Activated T-cell treated with anti-CD3 and anti-CD28 coated beads, Interleukin-2, amount 50 U/mL, for 72 hours (primary cell): ENCODE data around the gene PKP3. TPM values are rescaled to one million over a fixed set of nuclear protein-coding genes. Genes with fewer than 3 reads are reported as not detected.
"Not testable (repeated sequence)": the region's sequence is repeated elsewhere in the genome, so short reads cannot be mapped to it uniquely, and the experiment has no call there.

Experiments used
- ATAC-seq, 2 donors: fragments of 150-1000 bp; cut with Tn5 transposase; replicated peaks in 1 of 2; 2 replicates each; pipeline ENCODE4 v1.10.0; 2021; ENCODE audit warnings: moderate library complexity in 2 of 2, mild to moderate bottlenecking in 1 of 2
- DNase-seq, 2 donors: peaks; one replicate each; pipeline ENCODE4 v3.0.0; 2021 to 2022; ENCODE audit warnings: mixed read lengths in 1 of 2
- H3K27ac Mint-ChIP-seq: one replicate; pipeline ENCODE4 v1.8.0; 2022; ENCODE audit warnings: mild to moderate bottlenecking, moderate library complexity, mixed read lengths
- H3K27me3 Mint-ChIP-seq: one replicate; pipeline ENCODE4 v1.8.0; 2022; ENCODE audit warnings: low read depth, mixed read lengths
- H3K36me3 Mint-ChIP-seq, 2 donors: one replicate each; pipeline ENCODE4 v1.8.0; 2022; ENCODE audit warnings: mixed read lengths in 2 of 2, mild to moderate bottlenecking in 1 of 2; ENCODE audit not compliant: insufficient read depth in 2 of 2
- H3K4me1 Mint-ChIP-seq: one replicate; pipeline ENCODE4 v1.8.0; 2022; ENCODE audit warnings: low read depth, mixed read lengths
- H3K4me3 Mint-ChIP-seq, 2 donors: one replicate each; pipeline ENCODE4 v1.8.0; 2022; ENCODE audit warnings: mild to moderate bottlenecking in 2 of 2, mixed read lengths in 2 of 2, moderate library complexity in 2 of 2
- H3K9me3 Mint-ChIP-seq, 2 donors: one replicate each; pipeline ENCODE4 v1.8.0; 2022; ENCODE audit warnings: mixed read lengths in 2 of 2
- total RNA-seq, 2 donors: library from RNA; stranded (reverse); gene quantifications; one replicate each; pipeline ENCODE4 v1.2.3, GENCODE V29; 2022

The PKP3 gene
- total RNA-seq, 2 donors from 2014 or later, result 0.16 to 1.2 TPM

DNA sequence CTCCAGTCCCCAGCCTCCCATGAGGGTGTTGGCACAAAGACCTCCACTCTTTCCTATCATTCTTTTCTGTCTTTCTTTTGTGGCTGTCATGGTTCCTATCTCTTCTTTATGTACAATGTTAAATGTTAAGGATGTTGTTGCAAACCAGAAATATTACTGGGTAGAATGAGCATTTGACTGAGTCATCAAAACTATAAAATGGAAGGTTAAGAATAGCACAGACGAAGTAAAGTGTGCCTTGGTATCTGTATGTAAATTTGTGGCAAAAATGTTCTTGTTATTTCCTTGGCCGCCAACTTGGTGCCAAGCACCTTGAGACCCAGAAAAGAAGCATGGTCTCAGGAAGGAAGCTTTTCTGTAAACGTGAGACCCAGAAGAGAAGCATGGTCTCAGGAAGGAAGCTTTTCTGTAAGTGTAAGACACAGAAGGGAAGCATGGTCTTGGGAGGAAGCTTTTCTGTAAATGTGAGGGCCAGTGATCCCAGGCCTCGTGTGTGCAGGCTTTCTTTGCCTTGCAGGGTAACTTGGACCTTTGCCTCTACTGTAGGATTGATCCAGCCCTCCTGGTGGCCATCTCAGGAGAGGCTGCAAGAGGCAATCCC is 6.7 kb upstream of the PKP3 start:
- DNase-seq, result no peak
- Mint-ChIP-seq H3K27ac (no peak overlapping the region), H3K4me1 (no peaks in the 10 kb centered on the region), H3K9me3 (peaks cover 4 to 8% of the 10 kb centered on the region in 2 donors), H3K27me3 (peaks cover 8% of the 10 kb centered on the region), H3K4me3 (no peak overlapping the region), H3K36me3 (peaks cover 3% of the 10 kb centered on the region in 2 donors)
- no peak for ATAC-seq

- not testable (repeated sequence) for H3K27me3 Mint-ChIP-seq, H3K4me1 Mint-ChIP-seq, H3K9me3 Mint-ChIP-seq, H3K4me3 Mint-ChIP-seq, H3K36me3 Mint-ChIP-seq, DNase-seq, ATAC-seq, H3K27ac Mint-ChIP-seq
Observed at GRCh38 chr11:389369-389768, 4.6 kb upstream of the PKP3 start.

DNA sequence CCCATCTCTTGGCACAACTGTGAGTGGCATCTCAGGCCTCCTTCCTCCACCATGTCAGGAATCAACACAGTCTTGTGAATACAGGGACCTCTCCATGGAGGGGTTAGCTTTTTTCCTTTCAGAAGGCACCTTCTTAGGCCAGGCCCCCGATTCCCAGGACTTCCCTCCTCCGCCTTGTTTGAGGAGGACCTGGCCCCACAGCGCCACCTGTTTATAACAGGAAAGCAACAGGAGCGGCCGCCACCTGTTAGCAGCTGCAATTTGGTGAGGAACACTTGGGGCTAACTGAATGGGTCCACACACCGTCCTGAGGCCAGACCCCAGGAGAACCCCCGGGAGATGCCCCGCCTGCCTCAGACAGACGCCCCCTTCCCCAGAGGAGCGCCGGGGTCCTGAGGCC is 3.8 kb upstream of the PKP3 start:
- peaks cover 4 to 8% of the 10 kb centered on the region in 2 donors for H3K9me3 Mint-ChIP-seq
- H3K4me1 Mint-ChIP-seq, result no peaks in the 10 kb centered on the region
- peaks cover 3% of the 10 kb centered on the region in 2 donors for H3K36me3 Mint-ChIP-seq
- H3K27me3 Mint-ChIP-seq, result no peaks in the 10 kb centered on the region
- no peak overlapping the region for H3K4me3 Mint-ChIP-seq
- ATAC-seq (no peak), DNase-seq (no peak)
- H3K27ac Mint-ChIP-seq, result no peak overlapping the region

DNA sequence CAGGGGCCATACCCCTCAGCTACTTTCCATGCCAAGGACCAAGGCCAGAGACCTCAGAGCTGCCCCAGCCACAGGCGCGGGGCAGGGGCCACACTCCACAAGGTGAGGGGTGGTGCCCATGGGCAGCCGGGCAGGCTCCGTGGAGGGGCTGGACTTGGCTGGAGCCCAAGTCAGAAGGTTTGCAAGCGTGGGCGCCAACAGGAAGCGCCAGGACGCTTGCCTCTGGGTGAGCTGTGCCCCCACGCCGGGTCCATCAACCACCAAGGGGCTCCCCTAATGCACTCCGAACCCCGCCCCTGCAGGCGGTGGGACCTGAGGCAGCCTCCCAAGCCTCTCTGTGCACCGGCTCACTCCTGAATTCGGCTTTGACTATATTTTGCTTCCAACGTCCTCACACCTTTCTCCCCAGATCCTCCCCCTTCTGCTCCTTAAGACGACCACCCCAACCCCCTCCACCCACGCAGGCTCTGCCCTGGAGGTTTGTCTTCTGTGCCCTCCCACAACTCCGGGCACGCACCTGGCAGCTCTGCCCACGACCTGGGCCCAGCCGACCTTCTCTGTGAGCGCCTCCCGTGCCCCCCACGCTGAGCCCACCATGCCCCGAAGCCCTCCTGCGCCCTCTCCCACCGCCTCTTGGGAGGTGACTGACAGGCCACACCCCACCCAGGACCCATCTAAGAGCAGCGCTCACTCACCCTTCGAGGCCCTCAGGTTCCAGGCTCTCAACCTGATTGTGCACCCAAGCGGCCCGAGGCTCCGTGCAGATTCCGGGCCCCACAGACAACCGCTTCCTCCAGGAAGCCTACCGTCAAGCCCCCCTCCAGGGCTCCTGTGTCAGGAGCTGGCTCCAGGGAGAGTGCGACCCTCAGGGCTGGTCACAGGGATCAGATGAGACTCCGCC is 2.6 kb upstream of the PKP3 start:
- Mint-ChIP-seq H3K27ac (no peak overlapping the region), H3K4me3 (no peak overlapping the region), H3K4me1 (no peaks in the 10 kb centered on the region), H3K27me3 (no peaks in the 10 kb centered on the region), H3K9me3 (peaks cover 4 to 8% of the 10 kb centered on the region in 2 donors), H3K36me3 (peaks cover 3% of the 10 kb centered on the region in 2 donors)
- DNase-seq, result no peak
- ATAC-seq, result no peak

- Mint-ChIP-seq H3K36me3 (peaks cover 0 to under 1% of the 10 kb centered on the region in 2 donors), H3K4me3 (no peak overlapping the region), H3K9me3 (peaks cover 0 to 3% of the 10 kb centered on the region in 2 donors), H3K27ac (no peak overlapping the region), H3K27me3 (no peaks in the 10 kb centered on the region), H3K4me1 (no peaks in the 10 kb centered on the region)
- no peak for DNase-seq
- ATAC-seq, result no peak
Observed at GRCh38 chr11:392102-392777, 1.8 kb upstream of the PKP3 start.

GRCh38 chr11:393219-394033 is 583 bp upstream of the PKP3 start:
- DNase-seq (no peak), ATAC-seq (no peak)
- no peaks in the 10 kb centered on the region for H3K4me1 Mint-ChIP-seq
- no peaks in the 10 kb centered on the region for H3K27me3 Mint-ChIP-seq
- no peak overlapping the region for H3K4me3 Mint-ChIP-seq
- no peaks in the 10 kb centered on the region for H3K9me3 Mint-ChIP-seq
- no peaks in the 10 kb centered on the region for H3K36me3 Mint-ChIP-seq
- no peak overlapping the region for H3K27ac Mint-ChIP-seq

DNA sequence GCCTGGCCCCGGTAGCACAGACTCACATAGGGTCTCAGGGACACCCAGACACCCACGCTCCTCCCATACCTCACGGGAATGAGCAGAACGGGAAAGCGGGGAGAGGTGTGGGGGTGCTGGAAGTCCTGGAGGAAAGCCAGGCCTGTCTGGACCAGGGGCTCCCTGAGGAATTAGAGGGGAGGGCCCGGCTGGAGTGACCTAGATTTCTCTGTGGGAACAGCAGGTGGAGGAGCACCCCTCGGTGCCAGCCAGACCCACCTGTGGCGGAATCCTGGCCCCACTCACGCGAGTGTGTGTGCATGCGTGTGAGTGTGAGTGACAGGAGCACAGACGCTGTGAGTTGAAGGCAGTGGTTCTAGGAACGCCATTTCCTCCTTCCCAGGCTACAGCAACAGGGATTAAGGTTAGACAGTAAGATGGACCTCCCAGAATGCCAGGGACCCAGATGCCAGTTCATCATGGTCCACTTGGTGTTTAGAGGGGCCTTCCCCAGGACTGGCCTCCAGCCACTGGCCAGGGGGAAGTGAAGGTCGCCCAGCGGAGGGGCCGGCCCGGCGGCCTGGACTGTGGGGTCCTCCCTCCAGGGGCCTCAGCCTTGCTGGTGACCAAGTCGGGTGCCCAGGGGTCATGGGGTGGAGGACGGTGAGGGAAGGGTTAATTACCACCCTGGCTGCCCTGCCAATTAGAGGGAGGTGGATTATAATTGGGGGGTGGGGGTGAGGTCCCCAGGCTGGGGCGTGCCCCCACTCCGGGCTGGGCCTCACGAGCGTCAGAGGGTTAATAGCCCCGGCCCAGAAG is 1.0 kb downstream of the PKP3 start:
- peaks cover 14% of the 10 kb centered on the region for H3K27me3 Mint-ChIP-seq
- H3K9me3 Mint-ChIP-seq, result peaks cover 2% of the 10 kb centered on the region in 2 donors

DNA sequence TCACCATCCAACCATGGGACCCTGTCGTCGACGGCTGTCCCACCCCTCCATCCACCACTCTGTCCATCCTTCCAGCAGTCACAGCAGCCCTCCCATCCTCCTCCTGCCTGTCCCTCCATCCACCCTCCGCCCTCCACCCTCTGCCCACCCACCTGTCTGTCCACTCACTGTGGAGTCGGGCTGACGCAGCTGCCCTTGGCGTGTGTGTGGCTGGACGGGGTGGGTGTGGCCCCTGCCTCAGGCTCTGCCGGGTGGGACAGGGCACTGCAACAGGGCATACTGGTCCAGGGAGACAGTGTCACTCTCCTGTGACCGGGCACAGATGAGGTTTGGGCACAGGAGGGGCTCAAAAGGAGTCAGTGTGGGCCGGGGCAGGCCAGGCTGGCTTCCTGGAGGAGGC is 1.9 kb downstream of the PKP3 start:
- peaks cover 5% of the 10 kb centered on the region for H3K4me1 Mint-ChIP-seq
- DNase-seq (no peak), ATAC-seq (no peak)
- peak overlapping the region; percentile 27 to 31 for H3K4me3 Mint-ChIP-seq
- H3K27ac Mint-ChIP-seq, result no peak overlapping the region
- peaks cover 0 to 2% of the 10 kb centered on the region in 2 donors for H3K36me3 Mint-ChIP-seq
- peaks cover 2% of the 10 kb centered on the region in 2 donors for H3K9me3 Mint-ChIP-seq
- H3K27me3 Mint-ChIP-seq, result peaks cover 14% of the 10 kb centered on the region

More for the DNA sequence above, 1.0 kb downstream of the PKP3 start:
- Mint-ChIP-seq H3K4me1 (peaks cover 5% of the 10 kb centered on the region), H3K36me3 (peaks cover 0 to 2% of the 10 kb centered on the region in 2 donors), H3K4me3 (no peak overlapping the region), H3K27ac (no peak overlapping the region)
- DNase-seq (no peak), ATAC-seq (no peak)

- no peak overlapping the region for H3K27ac Mint-ChIP-seq
- H3K4me1 Mint-ChIP-seq, result peaks cover 5% of the 10 kb centered on the region
- peaks cover 14% of the 10 kb centered on the region for H3K27me3 Mint-ChIP-seq
- H3K36me3 Mint-ChIP-seq, result peaks cover 0 to 2% of the 10 kb centered on the region in 2 donors
- DNase-seq (peak; percentile 34 to 47), ATAC-seq (peak; percentile 48 to 49)
- peak overlapping the region; percentile 44 to 48 for H3K4me3 Mint-ChIP-seq
- peaks cover 2% of the 10 kb centered on the region in 2 donors for H3K9me3 Mint-ChIP-seq
Observed at GRCh38 chr11:396511-396947, 2.5 kb downstream of the PKP3 start.

DNA sequence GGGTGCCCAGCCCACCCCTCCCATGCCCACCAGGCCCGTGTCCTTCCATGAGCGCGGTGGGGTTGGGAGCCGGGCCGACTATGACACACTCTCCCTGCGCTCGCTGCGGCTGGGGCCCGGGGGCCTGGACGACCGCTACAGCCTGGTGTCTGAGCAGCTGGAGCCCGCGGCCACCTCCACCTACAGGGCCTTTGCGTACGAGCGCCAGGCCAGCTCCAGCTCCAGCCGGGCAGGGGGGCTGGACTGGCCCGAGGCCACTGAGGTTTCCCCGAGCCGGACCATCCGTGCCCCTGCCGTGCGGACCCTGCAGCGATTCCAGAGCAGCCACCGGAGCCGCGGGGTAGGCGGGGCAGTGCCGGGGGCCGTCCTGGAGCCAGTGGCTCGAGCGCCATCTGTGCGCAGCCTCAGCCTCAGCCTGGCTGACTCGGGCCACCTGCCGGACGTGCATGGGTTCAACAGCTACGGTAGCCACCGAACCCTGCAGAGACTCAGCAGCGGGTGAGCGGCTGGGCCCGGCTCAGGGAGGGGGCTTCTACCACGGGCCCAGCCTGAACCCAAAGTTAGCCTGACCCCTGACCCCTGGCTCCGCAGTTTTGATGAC is 3.0 kb downstream of the PKP3 start:
- H3K27ac Mint-ChIP-seq, result no peak overlapping the region
- ATAC-seq (peak; percentile 89 to 93), DNase-seq (peak; percentile 67 to 80)
- H3K9me3 Mint-ChIP-seq, result peaks cover 2% of the 10 kb centered on the region in 2 donors
- H3K4me3 Mint-ChIP-seq, result peak overlapping the region; percentile 44 to 48
- peaks cover 0 to 2% of the 10 kb centered on the region in 2 donors for H3K36me3 Mint-ChIP-seq
- peaks cover 14% of the 10 kb centered on the region for H3K27me3 Mint-ChIP-seq
- peaks cover 5% of the 10 kb centered on the region for H3K4me1 Mint-ChIP-seq

DNA sequence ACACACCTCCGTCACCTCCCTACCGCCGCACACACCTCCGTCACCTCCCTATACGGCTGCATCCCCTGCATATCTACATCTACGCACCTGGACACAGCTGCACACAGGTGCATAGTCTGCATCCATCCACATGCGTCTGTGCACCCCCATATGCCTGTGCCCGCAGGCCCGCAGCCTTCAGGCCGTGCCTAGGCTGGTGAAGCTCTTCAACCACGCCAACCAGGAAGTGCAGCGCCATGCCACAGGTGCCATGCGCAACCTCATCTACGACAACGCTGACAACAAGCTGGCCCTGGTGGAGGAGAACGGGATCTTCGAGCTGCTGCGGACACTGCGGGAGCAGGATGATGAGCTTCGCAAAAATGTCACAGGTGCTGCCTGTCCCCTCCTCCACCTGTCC is 4.8 kb downstream of the PKP3 start:
- Mint-ChIP-seq H3K4me1 (peaks cover 5% of the 10 kb centered on the region), H3K9me3 (peaks cover 2% of the 10 kb centered on the region in 2 donors), H3K4me3 (peak overlapping the region in 1 of 2 donors; percentile 51), H3K27me3 (peaks cover 14% of the 10 kb centered on the region), H3K27ac (no peak overlapping the region), H3K36me3 (peaks cover 0 to 2% of the 10 kb centered on the region in 2 donors)
- ATAC-seq, result no peak
- DNase-seq, result no peak
